HG03342 (cell line): Measurements from ENCODE around the gene FASTK.

Experiments
- ATAC-seq: cut with Tn5 transposase; IDR thresholded peaks from one replicate; pipeline ENCODE4 v1.9.1; 2021; ENCODE audit warnings: mild to moderate bottlenecking, moderate library complexity; ENCODE audit not compliant: unreplicated experiment

The FASTK gene

DNA sequence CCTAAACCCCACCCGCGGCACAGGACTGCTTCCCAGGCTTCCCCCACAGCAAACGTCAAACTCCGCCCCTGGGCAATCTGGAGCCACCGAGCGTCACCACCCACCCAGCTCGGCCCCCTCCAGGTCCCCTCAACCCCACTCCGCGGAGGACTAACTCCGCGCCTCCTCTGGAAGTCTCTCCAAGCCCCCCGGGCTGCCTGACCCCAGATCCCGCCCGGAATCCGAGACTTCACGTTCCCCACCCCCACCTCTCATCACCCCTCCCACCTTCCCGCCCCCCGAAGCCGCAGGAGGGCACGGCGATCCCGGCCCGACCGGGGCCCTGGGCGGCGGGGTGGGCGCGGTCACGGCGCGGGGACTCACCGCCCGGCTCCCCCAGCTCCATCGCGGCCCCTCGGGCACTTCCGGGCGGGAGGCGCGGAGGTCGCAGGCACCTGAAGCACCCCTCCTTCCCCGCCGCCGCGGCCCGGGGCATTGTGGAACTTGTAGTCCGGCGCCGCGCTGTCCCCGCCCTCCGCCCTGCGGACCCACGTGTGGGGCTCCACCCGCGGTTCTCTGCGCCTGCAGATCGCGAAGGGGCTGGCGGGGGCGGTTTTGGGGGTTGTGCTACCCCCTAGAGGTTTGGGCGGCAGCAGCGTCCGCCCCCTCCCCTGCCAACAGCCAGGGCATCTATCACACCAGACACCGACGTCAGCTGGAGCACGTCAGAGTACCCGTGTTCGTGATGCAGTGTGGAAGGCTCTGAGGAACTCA lies 2.6 kb upstream of the FASTK start, which contains the start of gene TMUB1:
TMUB1 (minus strand) TSS at position 423 of the 753 bp plus-strand sequence. CDS start 930 bp downstream, outside the sequence.
- peak; percentile 53 for ATAC-seq

DNA sequence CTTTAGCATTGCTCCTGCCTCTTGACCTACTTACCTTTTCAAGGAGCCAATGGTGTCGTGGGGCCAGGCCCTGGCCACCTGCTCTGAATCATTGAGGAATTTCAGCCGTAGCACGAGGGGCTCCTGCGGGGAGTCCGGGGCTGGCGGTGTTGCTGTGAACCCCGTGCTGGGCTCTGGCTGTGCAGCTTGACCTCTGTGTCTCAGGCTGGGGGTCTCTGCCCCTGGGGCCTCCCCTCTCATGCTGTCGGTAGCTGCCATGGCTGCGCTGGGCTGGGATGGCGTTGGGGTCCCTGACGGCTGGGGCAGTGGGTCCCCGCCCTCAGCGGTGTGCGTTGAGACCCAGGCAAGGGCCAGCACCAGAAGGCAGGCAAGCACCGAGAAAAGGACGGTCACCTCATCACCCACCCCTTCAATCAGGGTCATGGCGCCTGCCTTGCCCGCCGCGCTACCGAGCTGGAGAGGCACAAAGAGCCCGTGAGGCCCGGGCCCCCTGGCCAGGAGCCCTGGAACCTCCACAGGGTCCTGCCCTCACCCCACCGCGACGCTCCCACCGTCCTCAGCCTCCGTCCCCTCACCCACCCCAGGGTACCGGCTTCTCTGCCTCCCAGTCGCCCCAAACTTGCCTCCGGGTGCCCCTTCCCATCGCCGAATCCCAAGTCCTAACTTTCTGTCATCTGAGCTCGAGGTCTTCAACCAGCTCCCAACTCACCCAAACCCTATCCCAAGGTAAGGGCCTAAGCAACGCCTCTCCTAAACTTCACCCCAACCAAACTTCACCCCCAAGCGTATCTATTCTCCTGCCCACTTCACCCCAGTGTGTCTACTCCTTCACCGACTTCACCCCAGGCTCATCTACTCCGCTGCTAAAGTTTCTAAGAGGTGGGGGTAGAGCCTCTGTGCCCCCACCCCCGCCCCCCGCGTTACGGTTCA lies 1.8 kb upstream of the FASTK start:
- ATAC-seq, result no peak

DNA sequence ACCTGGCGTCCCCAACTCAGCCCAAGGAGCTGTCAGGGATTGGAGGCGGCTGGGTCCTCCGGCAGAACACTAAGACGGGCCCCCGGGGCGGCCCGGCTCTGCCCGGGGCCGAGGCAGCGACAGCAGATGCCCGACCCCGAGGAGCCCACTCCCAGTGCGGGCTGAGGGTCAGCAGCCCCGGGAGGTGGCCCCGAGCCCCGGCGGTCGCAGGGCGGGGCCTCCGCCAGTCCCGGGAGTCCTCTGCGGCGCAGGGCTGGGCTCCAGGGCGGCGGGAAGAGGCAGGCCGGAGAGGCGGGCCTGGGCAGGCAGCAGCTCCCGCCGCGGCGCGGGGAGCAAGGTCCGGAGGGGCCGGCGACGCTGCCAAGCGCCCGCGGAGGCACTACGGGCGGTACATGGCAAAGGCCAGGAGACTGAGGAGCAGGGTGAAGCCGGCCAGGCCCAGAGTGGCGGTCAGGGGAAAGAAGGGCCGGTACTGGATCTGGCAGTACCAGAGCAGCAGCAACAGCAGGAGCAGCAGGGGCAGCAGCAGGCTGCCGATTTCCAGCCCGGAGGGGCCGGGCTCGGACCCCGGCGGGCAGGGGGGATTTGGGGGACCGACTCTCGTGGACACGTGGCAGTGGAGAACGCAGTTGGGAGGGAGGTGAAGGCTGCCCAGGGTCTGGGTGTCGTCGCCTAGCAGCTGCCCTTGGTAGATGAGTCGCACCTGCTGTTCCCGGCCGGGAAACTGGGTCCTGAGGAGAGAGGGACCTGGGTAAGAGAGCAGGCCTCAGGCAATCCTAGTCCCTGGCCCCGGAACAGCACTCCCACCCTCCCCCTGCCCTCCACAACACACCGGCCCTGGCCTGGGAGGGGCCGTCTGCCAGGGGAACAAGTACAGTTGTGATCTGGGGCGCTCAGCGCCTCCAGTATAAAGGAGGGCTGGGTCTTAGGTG lies 827 bp upstream of the FASTK start:
- ATAC-seq, result no peak

DNA sequence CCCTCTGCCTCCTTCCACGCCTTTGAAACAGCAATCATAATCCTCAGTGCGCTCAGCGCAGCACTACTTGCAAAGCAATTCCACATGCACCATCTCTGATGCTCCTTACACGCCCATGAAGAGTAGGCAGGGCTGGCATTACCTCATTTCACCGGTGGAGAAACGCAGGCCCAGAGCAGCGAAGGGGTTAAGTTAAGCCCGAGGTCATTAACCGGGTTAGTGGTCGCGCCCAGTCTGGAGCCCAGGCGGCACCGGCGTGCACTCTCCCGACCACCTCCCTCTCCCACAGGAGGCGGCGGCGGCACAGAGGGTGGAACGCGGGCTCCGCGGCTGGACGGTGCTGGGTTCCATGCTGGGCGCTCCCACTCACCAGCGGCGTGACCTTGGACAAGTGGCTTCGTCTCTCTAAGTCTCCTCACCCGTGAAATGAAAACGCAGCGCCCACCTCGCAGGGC lies 515 bp downstream of the FASTK start:
- ATAC-seq, result peak; percentile 1

DNA sequence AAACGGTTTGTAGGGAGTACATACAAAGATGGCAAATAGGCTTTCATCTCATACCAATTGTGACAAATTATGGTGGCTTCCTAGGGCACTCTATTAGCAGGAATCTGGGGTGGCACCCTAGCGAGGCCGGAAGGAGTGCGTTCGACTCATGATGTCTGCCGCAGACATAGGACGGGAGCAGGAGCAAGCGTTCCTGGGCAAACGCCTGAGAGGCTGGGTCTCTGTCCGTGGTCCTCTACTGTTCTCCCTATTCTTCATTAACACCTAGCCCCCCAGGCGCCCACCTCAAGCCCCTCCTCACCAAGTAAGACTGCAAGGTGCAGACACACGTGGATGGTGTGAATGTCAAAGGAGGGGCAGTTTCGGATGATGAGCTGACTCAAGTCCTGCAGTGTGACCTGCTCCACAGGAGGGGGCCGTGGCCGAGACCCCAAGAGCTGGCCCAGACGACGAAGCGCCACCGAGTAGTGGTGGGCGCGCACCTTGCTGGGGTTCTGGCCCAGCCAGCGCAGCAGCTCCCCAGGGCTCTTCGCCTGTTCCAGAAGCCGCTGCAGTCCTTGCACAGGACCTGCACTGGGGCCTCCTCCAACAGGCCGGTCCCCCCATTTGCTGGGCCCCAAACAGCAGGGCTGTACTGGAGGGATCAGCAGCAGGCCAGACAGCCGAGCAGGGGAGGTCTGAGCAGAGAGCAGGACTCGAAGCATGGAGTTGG lies 1.3 kb downstream of the FASTK start:
- ATAC-seq, result no peak

DNA sequence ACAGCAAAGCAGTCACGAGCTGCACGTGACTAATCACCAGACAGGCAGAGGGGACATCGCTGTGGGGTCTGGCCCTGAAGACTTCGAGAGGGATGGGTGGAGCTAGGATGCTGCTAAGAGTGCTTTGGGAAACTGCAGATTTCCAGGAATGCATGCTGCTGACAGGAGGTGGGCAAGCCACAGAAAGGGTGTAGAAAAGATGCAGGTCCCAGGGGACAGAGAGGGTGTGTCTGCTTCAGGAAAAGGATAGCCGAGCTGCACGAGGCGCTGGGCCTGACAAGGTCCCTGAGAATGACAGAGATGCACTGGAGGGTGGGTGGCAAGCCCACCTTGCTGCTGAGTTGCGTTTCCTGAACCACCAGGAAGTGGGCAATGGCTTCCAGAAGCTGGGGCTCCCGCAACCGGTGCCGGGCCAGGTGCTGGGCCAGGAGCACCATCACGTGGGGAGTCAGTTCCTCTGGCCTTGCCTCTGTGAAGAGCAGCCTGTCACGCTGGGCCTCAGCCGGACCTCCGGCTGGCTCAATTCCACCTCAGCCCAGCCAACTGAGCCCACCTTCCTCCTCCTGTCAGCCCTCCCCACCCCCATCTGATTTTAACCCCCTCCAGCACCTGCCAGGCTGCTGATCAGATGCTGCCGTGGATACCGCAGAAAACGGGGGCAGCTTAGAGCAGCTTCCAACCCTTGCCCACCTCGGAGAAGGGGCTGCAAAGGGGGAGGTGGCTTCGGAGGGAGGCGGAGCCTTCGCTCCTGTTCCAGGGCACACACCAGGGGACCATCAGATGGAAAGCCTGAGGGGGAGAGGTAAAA lies 2.2 kb downstream of the FASTK start:
- ATAC-seq, result no peak

DNA sequence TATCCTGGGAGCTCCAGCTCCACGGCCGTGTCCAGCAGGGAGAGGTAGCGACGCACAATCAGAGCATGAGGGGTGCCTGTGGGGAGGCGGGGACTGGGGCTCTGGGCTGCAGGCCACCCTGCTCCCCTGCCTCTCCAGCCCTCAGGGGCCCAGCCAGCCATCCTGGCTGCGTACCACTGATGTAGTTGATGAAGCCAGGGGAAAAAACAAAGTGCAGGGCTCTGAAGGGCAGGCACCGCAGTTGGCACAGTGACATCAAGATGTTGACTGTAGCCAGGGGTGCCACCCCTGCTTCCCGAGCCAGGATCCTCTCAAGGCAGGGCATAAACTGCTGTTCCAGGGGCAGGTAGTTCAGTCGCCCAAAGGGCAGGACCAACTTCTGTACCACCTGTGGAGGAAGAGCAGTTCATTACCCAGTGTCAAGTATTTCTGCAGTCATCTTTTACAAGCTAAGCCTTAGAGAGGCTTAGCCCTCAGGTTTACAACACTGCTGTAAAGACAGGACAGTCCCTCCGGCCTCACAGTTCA lies 2.8 kb downstream of the FASTK start:
- no peak for ATAC-seq

DNA sequence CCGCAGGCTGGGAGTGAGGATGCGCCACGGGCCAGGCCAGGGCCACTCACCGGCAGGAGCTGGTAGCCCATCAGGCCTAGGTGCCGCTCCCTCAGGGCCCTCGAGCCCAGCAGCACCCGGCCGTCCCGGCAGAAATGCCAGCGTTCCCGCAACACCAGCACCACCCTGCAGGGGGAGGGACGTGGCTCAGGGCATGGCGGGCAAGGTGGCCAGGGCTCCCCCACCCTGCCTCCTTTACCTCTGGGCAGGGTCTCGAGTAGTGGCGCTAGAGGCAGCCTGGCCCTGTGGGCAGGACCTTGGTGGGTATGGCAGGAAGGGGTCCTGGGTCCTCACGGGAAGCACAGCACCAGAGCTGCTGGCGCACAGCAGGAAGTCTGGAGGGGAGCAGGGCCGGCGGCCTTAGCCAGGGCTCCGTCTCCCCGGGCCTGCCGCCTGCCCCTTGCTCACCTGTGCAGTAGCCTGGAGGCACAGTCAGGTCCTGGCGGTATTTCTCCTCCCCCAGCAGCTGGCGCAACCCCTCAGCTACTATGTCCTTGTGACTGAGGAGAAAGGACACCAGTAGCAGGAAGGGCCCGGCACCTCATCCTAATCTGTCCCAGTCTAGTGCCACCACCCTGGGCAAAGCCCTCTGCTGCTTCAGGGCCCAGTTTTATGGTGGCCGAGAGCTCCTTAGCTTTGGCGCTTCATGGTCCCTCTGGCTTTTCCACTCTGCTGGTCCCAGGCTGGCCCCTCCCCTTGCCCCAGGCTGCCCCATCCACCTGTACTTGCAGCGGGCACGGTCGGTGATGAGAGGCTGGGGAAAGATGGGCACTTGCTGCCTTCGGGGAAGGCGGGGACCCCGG lies 3.5 kb downstream of the FASTK start:
- no peak for ATAC-seq

DNA sequence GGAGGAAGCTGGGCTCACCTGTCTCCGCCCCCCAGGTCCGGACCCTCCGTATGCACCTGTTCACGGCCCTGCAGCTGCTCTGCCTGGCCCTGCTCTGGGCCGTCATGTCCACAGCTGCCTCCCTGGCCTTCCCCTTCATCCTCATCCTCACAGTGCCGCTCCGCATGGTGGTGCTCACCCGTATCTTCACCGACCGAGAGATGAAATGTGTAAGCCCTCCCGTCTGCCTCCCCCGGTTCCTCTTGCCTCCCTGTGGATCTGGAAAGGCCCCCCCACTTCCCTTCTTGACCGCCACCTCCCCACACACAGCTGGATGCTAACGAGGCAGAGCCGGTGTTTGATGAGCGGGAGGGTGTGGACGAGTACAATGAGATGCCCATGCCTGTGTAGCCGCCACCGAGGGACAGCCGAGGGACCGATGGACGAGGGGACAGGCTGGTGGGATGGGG lies 4.6 kb downstream of the FASTK start:
- no peak for ATAC-seq

DNA sequence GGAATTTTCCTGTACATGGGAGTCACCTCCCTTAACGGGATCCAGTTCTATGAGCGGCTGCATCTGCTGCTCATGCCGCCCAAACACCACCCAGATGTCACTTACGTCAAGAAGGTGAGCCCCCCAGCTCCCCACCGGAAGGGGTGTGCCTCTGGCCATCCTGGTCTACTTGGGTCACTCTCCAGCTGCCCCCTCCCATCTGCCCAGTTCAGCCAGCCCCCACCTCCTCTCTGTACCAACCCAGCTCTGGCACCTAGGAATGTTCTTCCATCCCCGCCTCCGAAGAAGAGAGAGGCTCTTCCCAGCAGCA lies 5.0 kb downstream of the FASTK start:
- ATAC-seq, result no peak

DNA sequence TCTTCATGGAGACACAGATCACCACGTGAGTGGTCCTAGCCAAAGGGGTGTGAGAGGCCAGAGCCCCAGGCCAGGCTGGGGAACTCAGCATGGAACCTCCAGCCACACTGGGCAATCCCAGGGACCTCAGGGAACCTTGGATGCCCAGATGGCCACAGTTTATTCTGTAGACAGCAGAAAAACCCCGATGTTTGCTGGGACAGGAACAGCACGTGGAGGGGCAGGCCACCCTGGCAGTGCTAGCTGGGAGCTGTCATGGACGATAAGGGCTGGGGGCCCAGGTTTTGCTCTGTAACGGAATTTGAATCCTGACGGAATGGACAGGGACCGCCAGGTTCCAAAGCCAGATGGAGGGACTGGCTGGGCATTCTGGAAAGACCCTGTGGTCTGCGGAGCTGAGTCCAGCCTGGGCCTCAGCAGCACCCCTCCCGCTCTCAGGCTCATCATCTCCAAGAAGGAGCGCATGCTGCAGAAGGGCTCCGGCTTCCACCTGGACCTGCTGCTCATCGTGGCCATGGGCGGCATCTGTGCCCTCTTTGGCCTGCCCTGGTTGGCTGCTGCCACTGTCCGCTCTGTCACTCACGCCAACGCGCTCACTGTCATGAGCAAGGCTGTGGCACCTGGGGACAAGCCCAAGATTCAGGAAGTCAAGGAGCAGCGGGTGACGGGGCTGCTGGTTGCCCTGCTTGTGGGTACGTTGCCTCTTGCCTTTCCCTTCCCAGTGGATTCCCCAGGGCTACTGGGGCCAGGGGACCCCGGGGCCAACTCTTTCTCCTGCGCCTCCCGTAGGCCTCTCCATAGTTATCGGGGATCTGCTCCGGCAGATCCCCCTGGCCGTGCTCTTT lies 5.6 kb downstream of the FASTK start:
- ATAC-seq, result no peak

DNA sequence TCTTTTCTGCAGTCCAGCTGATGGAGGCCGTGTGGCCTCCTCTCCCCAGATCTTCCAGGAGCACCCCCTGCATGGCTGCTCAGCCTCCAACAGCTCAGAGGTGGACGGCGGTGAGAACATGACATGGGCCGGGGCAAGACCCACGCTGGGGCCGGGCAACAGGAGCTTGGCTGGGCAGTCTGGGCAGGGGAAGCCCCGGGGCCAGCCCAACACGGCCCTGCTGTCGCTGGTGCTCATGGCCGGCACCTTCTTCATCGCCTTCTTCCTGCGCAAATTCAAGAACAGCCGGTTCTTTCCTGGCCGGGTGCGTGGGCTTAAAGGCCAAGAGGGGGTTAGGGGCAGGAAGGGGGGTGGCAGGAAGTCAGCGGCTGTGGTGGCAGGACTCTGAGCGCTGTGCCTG lies 6.6 kb downstream of the FASTK start:
- ATAC-seq, result no peak

DNA sequence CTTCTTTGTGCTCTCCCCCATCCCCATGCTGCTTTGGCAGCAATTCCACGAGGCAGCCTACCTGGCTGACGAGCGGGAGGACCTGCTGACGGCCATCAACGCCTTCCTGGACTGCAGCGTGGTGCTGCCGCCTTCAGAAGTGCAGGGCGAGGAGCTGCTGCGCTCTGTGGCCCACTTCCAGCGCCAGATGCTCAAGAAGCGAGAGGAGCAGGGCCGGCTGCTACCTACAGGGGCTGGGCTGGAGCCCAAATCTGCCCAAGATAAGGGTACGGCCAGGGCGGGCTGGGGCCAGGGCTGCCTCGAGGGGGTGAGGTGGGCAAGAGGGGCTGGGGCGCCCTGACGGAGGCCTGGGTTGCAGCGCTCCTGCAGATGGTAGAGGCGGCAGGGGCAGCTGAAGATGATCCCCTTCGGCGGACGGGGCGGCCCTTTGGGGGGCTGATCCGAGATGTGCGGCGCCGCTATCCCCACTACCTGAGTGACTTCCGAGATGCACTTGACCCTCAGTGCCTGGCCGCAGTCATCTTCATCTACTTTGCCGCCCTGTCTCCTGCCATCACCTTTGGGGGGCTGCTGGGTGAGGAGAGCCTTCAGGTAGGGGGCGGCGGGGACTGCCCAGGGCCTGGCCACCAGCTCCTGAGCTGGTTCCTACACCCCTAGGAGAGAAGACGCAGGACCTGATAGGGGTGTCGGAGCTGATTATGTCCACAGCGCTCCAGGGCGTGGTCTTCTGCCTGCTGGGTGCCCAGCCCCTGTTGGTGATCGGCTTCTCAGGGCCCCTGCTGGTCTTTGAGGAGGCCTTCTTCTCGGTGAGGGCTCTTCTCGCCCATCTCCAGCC lies 9.4 kb downstream of the FASTK start:
- ATAC-seq, result no peak

DNA sequence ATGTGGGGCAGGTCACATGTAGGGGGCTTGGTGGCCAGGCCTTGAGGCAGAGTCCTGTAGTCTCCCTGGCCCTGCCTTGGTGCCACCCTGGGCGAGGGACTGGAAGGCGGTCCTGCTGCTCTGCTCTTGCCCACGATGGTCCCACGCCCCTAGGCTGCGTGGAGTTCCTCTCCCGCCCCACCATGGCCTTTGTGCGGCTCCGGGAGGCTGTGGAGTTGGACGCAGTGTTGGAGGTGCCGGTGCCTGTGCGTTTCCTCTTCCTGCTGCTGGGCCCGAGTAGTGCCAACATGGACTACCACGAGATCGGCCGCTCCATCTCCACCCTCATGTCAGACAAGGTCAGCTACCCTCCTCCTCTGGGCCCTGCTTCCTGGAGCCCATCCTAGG lies 10.0 kb downstream of the FASTK start:
- no peak for ATAC-seq

DNA sequence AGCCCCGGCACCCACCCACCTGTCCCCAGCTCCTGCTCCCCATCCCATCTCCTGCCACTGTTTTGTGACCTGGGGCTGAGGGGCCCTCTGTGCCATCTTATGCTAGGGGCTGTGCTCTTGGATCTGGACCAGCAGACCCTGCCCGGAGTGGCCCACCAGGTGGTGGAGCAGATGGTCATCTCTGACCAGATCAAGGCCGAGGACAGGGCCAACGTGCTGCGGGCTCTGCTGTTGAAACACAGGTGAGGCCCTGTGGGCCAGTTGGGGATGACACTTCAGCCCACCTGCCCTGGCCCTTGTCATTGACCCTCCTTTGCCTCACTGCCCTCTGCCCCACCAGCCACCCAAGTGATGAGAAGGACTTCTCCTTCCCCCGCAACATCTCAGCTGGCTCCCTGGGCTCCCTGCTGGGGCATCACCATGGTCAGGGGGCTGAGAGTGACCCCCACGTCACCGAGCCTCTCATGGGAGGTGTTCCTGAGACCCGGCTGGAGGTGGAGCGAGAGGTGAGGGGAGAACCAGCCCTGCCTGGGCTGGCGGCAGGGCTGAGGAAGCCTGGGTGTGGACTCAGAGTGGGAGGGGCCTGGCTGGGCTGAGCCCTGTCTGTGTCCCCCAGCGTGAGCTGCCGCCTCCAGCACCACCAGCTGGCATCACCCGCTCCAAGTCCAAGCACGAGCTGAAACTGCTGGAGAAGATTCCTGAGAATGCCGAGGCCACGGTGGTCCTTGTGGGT lies 10.6 kb downstream of the FASTK start:
- no peak for ATAC-seq
